Adipocyte (in vitro differentiated cells): ENCODE measurements around the gene CYP2D6.
A peak's percentile ranks its signal among the peaks of the same experiment; 100 is the strongest.

ENCODE experiments used
- DNase-seq: peaks from one replicate; pipeline ENCODE4 v3.0.0-alpha.2; 2015; ENCODE audit warnings: low read depth
- H3K27me3 ChIP-seq: replicated peaks from 2 replicates; pipeline ENCODE4 v1.7.0; 2013; ENCODE audit warnings: mild to moderate bottlenecking, low read length, moderate library complexity; ENCODE audit not compliant: control insufficient read depth, insufficient read depth
- H3K36me3 ChIP-seq: 2 replicates; pipeline ENCODE4 v1.7.0; 2013; ENCODE audit warnings: low read length, mild to moderate bottlenecking, moderate library complexity; ENCODE audit not compliant: control insufficient read depth, insufficient read depth, severe bottlenecking
- H3K4me1 ChIP-seq: 2 replicates; pipeline ENCODE4 v1.7.0; 2013; ENCODE audit warnings: mild to moderate bottlenecking, low read length, moderate library complexity; ENCODE audit not compliant: control insufficient read depth, insufficient read depth
- H3K4me3 ChIP-seq: 2 replicates; pipeline ENCODE4 v1.7.0; 2013; ENCODE audit warnings: mild to moderate bottlenecking, low read length, moderate library complexity
- H3K9ac ChIP-seq: 2 replicates; pipeline ENCODE4 v1.7.0; 2013; ENCODE audit warnings: mild to moderate bottlenecking, low read length, moderate library complexity
- H3K9me3 ChIP-seq: 2 replicates; pipeline ENCODE4 v1.7.0; 2013; ENCODE audit warnings: mild to moderate bottlenecking, low read length, moderate library complexity; ENCODE audit not compliant: control insufficient read depth

Gene CYP2D6

DNA sequence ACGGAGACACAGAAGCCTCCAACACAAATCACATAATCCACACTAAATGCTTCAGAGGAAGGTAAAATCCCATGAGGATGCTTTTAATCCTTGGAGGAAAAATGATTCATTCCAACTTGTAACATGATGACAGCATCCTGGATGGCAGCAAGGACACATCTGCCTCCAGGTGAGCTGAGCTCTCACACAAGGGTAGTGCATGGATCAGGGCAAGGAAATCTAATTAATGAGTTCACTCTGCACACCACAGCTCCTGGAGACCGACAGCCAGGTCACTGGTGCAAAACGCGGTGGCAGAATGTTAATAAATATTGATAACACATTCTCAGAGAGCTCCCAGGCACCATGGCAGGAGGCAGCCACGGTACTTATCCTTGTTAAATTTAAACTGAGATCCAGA lies 40.3 kb upstream of the CYP2D6 start:
- peaks cover 26% of the 10 kb centered on the region for H3K4me1 ChIP-seq

DNA sequence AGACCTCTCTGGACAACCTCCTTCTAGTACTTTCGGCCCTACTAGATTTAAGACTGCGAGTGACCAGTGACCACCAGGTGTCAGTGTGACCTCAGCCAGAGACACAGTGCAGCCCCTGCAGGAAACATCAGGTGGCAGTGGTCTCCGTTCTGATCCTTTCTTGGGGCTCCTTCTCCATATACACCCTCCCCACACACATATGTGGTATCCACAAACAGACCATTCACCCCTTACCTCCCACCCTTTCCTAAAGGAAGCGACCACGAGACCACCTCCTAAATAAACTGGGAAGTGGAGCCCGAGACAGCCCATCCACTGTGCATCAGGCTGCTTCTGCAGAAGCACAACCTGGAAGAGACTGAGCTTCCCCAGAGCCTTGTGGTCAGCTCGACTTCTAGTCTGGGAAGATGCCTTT lies 38.5 kb upstream of the CYP2D6 start:
- Histone ChIP-seq H3K9ac (no peak overlapping the region), H3K4me3 (no peak overlapping the region), H3K27me3 (no peaks in the 10 kb centered on the region), H3K36me3 (peaks cover 8% of the 10 kb centered on the region), H3K9me3 (no peaks in the 10 kb centered on the region), H3K4me1 (peaks cover 23% of the 10 kb centered on the region)
- peak; percentile 75 for DNase-seq

More for the DNA sequence above, 40.3 kb upstream of the CYP2D6 start:
- Histone ChIP-seq H3K36me3 (peaks cover 4% of the 10 kb centered on the region), H3K4me3 (no peak overlapping the region), H3K27me3 (no peaks in the 10 kb centered on the region), H3K9ac (no peak overlapping the region), H3K9me3 (no peaks in the 10 kb centered on the region)
- no peak for DNase-seq

DNA sequence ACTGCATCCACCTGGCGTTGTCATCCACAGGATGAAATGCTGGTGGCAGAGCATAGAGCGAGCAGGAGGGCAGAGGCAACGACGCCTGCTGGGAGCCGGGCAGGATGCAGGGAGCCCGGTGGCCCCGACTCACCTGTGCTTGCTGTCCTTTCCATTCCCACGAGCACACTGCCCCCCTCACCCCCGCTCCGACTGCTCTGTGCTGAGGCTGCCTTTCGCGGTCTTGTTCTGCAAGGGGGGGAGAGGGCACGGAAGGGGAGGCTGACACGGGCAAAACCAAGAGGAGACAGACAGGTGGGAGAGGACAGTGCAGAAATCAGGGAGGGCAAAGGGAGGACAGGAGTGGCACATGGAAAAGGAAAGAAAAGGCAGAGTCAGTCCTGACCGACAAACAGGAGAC lies 37.9 kb upstream of the CYP2D6 start:
- Histone ChIP-seq H3K9ac (no peak overlapping the region), H3K4me3 (no peak overlapping the region), H3K4me1 (peaks cover 17% of the 10 kb centered on the region), H3K27me3 (no peaks in the 10 kb centered on the region), H3K36me3 (peaks cover 8% of the 10 kb centered on the region), H3K9me3 (no peaks in the 10 kb centered on the region)
- no peak for DNase-seq

DNA sequence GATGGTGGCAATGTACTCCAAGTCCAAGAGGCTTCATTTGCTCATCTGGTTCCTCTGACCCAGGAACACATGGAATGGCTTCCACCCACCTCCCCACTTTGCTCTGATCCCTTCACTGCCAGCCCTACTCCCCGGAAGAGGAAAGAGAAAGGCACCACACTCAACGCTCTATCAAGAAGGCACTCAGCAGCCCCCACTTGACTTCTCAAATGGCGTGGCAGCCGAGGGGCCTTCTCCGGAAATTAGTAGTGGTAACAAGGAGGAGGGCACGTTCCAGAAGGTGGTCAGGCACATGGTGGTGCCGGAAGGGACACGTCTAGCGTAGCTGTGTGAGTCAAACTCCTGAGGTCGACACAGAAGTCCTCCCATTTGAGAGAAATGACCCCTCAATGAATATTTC lies 36.5 kb upstream of the CYP2D6 start:
- Histone ChIP-seq H3K27me3 (no peaks in the 10 kb centered on the region), H3K9ac (no peak overlapping the region), H3K36me3 (peaks cover 8% of the 10 kb centered on the region), H3K4me1 (peaks cover 9% of the 10 kb centered on the region), H3K9me3 (no peaks in the 10 kb centered on the region), H3K4me3 (no peak overlapping the region)
- no peak for DNase-seq

DNA sequence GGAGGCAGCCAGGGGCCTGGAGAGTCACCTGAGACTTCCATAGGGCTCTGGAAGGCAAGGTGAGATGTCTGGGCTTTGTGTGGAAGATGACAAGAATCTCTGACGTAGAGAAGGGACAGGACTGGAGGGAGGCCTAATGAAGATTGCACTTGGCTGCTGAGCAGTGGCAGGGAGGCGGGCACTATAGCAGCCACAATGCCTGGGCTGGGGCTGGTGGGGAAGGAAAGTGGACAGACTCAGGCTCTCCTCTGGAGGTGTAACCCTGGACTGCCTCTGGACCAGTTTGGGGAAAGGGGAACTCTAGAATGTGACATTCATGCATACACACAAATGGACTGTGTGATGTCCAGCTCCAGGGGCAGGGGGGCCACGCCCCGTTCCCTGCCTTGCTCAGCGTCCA lies 34.3 kb upstream of the CYP2D6 start:
- H3K27me3 ChIP-seq = no peaks in the 10 kb centered on the region
- H3K4me3 ChIP-seq = no peak overlapping the region
- DNase-seq = no peak
- peaks cover 12% of the 10 kb centered on the region for H3K36me3 ChIP-seq
- peaks cover 13% of the 10 kb centered on the region for H3K4me1 ChIP-seq
- no peaks in the 10 kb centered on the region for H3K9me3 ChIP-seq
- H3K9ac ChIP-seq = no peak overlapping the region

DNA sequence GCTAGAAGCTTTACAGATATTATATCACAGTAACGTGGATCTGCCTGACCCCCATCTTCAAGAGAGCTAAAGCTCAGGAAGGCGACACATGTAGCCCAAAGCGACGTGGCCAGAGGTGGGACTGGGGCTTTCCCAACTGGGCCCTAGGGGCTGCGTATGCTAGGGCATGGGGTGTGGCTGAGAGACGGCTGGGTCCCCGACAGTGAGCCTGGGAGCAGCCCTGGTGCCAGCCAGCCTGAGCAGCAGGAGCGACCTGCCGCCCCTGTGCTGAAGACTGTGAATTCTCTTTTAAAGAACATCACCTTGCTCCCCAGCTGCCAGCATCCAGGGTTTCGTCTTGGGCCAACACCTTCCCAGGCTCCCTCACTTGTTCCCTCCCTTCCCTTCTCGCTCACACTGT lies 32.9 kb upstream of the CYP2D6 start:
- Histone ChIP-seq H3K27me3 (no peaks in the 10 kb centered on the region), H3K36me3 (peaks cover 8% of the 10 kb centered on the region), H3K9me3 (no peaks in the 10 kb centered on the region), H3K4me1 (peaks cover 13% of the 10 kb centered on the region), H3K4me3 (no peak overlapping the region), H3K9ac (no peak overlapping the region)
- DNase-seq = no peak

DNA sequence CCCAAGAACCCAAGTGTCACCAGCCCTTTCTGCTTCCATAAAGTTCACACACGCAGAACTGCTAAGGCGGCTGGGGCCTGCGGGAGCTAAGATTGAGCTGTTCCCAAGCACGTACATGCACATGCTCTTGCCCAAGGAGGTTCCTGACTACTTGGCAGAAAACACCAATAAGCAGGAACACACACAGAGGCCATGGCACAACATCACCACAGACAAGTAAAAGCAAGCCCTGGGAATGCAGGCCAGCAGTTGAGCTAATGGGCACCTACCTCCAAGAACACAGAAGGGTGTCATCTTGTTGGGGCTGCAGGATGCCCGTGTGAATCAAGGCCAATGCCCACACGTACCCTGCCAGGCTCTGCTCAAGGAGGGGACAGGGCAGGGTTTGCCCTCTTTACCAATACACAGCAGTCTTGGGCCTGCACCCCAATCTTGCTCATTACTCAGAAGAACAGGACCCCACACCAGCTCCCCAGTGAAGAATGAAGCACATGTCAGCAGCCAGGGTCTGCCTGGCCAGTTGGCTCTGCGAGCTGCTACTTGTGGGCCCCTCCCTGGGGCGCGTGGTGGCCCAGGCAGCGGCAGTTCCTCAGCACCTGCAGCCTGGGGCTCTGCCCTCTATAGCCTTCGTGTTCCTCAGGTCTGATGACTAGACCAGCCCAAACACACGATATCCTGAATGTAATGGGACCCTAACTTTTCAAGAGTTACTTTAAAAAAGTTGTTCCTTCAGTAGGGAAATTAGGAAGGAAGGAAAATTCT lies 32.3 kb upstream of the CYP2D6 start:
- Histone ChIP-seq H3K36me3 (peaks cover 8% of the 10 kb centered on the region), H3K4me1 (peaks cover 13% of the 10 kb centered on the region), H3K9ac (no peak overlapping the region), H3K9me3 (no peaks in the 10 kb centered on the region), H3K27me3 (no peaks in the 10 kb centered on the region), H3K4me3 (no peak overlapping the region)
- no peak for DNase-seq

DNA sequence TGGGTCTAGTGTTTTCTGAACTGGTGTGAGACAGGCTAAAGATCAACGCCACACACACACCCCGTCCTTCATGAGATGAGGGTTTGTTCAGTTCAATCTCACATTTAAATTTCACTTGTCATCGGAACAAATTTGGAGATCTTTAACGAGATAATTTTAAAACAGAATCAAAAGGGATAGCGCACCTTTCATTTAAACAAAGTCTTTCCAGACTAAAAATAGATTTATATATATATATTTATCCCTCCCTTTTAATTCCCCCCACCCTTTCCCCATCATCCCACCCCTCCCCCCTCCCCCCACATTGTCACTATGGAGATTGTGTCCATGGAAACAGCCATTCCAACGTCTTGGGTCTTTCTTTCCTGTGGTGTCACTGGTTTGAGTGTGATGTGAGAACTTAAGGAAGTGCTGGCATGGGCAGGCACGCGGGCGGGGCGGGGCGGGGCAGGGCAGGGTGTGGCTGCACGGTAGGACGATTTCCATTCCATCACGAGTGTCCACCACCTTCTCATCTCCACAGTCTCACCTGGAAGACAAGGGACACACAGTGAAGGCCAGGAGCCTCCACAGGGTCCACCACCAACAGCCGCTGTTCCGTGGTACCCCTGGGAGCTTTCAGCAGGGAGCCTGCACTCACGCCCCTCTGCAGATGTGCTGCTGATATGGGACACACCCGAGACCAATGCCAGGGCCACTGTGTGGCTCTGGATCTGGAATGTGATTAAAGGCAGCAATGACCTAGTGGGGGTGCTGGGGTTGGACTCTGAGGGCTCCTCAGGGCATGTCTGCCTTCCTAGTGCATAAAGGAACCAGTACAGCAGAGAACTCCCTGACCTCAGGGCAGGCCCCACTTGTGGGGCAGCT lies 30.5 kb upstream of the CYP2D6 start:
- Histone ChIP-seq H3K9me3 (no peaks in the 10 kb centered on the region), H3K4me3 (no peak overlapping the region), H3K4me1 (peaks cover 13% of the 10 kb centered on the region), H3K9ac (no peak overlapping the region), H3K36me3 (peaks cover 8% of the 10 kb centered on the region), H3K27me3 (no peaks in the 10 kb centered on the region)
- no peak for DNase-seq

DNA sequence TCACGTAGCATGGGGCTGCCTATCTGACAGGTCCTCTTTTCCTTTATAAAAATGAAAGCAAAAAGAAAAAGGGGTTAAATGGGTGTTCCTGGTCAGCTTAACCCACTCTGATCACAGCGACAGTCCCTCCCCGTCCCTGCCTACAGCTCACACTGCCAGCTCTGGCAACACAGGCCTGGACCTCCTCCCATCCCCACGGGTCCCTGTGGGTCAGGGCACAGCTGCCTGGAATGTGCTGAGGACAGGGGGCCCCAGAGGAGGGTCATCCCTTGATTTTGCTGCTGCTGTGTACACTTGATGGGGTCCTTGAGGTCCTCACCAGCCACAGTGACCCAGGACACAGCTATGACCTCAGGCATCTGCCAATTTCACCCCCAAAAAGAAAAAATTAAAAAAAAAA lies 29.6 kb upstream of the CYP2D6 start:
- Histone ChIP-seq H3K4me1 (peaks cover 13% of the 10 kb centered on the region), H3K27me3 (no peaks in the 10 kb centered on the region), H3K36me3 (peaks cover 9% of the 10 kb centered on the region), H3K4me3 (no peak overlapping the region), H3K9me3 (no peaks in the 10 kb centered on the region), H3K9ac (no peak overlapping the region)
- DNase-seq = no peak

DNA sequence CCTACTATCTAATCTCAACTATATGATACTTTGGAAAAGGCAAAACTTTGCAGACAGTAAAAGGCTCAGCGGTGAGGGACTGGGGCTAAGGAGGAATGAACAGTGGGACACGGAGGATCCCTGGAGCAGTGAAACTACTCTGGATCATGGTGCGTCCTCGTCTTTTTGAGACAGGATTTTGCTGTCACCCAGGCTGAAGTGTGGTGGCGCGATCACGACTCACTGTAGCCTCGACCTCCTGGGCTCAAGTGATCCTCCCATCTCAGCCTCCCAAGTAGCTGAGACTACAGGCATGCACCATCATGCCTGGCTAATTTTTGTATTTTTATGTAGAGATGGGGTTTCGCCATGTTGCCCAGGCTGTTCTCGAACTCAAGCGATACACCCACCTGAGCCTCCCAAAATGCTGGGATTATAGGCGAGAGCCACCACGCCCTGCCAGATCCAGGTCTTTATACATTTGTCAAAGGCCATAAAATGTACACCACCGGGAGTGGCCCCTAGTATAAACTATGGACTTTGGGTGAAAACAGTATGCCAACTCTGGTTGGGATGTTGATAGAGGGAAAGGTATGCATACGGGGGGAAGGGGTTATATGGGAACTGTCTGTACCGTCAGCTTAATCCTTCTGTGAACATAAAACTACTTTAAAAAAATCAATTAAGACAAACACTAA lies 28.0 kb upstream of the CYP2D6 start:
- Histone ChIP-seq H3K36me3 (peaks cover 15% of the 10 kb centered on the region), H3K4me3 (no peak overlapping the region), H3K9ac (no peak overlapping the region), H3K4me1 (peaks cover 13% of the 10 kb centered on the region), H3K27me3 (no peaks in the 10 kb centered on the region), H3K9me3 (no peaks in the 10 kb centered on the region)
- DNase-seq = no peak

DNA sequence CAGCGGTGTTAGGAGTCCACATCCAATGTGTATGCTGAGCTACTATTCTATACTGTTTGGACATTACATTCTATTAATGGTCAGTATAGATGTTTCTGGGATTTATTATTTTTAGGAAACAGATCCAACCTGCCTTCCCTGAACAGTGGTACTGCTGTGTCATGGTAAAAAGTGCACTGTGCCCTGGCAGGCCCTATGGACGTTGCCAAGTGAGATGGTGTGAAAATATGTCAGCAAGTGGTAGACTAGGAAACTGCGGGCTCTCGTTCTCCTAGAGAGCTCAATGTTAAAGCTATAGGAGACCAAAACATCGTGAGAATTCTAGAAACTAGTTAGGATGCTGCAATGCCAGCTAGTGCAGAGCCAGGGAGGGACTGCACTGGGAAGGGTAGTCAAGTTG lies 26.0 kb upstream of the CYP2D6 start:
- Histone ChIP-seq H3K36me3 (peaks cover 15% of the 10 kb centered on the region), H3K9me3 (no peaks in the 10 kb centered on the region), H3K27me3 (no peaks in the 10 kb centered on the region), H3K4me3 (no peak overlapping the region), H3K4me1 (peaks cover 7% of the 10 kb centered on the region), H3K9ac (no peak overlapping the region)
- no peak for DNase-seq
